GM19043 (cell line): ENCODE data around the gene BTBD18.

ENCODE experiments used
- ATAC-seq: cut with Tn5 transposase; IDR thresholded peaks from one replicate; pipeline ENCODE4 v1.9.1; 2021; ENCODE audit warnings: low read depth; ENCODE audit not compliant: unreplicated experiment

The BTBD18 gene, protein sequence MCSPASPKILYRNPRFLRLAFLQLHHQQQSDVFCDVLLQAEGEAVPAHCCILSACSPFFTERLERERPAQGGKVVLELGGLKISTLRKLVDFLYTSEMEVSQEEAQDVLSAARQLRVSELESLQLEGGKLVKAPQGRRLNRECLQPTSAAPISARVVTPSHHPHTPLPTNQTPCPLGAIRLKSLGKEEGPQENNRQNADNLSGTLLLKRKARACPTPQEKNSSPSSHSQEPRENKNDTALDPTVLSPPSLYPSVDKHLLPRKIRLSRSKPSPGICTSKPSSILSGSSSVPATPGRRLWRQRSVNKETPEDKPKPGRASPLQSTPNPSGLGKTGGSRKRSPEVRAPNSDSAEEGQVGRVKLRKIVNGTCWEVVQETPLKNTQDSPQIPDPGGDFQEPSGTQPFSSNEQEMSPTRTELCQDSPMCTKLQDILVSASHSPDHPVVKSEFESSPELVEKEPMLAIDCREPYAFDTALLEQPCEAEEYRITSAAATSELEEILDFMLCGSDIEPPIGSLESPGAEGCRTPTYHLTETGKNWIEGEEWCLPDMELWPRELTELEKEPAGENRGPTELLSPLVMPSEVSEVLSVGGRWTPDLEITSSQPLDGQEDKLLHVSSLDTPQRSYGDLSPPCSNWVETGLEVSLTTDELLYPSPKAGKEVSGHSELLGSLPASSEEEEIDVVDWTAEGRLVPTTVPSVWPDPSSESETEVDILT

DNA sequence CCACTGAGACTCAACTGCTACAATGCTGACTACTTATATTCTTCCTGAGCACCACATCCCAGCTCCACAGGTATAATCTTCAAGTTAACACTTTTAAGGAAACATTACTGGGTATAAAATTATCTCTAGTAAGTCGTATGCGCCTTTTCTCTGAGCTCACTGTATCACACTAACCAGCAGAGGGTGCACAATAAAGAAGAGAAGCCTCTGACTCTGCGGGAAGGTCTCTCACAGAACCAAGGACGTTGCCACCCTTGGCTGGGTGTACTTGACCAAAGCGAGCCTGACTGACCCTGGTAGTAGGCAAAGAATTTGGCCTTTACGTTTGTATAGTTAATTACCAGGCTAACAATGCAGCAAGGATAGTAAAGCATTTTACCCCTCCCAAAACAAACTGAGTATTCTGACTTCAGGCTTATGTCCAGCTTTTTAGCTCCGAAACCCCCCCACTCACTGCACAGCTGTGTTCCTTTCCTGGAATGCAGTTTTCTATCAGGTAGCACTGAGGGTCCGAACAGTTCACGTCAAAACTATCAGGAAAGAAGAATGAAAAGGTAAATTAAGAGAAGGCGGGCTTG lies at the start of gene BTBD18:
Gene BTBD18, minus strand, starts transcription at position 144 of the 578 bp plus-strand sequence. CDS start 631 bp downstream, outside the sequence.
- ATAC-seq: no peak

DNA sequence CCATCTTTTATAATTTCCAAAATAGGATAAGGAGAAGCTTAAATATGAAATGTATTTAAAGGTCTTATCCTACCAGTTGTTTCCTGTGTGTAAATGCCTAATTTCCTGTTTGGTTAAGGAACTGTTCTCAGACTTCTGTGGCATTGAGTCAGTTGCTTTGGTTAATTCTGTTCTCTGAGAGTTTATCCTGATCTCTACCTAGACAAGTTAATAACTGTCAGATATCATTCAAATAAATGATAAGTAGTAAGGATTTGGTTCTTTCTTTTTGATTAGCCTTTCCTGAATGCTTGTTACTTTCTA lies 49.5 kb upstream of the BTBD18 start:
- ATAC-seq: no peak

DNA sequence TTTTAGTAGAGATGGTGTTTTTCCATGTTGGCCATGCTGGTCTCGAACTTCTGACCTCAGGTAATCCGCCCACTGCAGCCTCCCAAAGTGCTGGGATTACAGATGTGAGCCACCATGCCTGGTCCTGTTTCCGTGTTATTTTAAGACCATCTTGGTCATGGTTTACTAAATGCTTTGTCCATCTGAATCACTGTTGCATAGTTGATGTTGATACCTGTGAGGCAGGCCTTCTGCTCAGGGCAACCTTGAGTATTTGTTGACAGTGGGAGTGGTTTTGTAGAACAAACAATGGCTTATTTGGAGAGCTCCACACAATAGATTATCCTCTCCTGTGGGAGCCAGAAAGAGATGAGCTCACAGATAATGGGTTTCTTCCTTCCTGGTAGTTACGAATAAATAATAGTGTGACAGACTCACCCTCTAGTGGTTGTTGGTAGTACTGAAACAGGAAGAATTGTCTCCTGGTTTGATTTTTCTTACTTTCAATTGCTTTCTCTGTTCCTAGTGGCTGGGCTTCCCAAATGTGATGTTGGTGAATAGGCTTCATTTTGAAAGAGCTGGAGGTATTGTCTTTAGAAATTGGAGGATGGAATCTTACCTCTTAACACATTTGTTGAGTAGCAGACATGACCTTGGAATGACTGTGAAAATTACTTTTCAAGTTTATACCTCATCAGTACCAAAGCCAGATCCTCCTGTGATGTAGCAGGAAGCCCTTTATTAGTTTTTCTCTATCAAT lies 49.0 kb upstream of the BTBD18 start:
- ATAC-seq: peak; percentile 93

DNA sequence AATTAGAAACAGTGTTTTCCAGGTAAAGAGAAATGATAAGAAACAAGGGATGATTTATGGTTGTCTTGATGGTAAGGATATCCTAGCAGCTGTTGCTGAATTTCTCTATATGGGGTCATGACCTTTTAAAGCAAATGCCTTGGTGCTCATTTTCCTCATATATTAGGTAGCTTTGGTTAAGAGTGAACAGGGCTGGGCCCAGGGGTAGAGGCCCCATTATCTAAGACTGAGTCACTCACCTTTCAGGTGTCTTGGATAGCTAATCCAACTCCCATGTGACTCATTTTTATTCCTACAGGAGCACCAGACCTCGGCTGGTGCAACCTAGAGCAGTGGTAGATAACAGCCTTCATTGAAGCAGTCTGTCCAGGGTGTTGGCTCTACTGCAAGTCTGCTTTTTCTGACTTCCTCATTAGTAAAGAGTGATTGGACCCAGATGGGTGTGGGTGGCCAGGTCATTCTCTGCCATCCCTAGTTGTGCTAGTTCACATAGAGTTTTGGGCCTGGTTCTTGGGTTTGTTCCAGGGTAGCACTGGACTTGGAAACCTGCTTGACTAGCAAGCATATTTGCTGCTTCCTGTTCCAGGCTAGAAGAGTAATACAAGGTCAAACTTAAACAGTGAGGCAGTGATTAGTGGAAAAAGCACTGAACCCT lies 47.4 kb upstream of the BTBD18 start:
- ATAC-seq: no peak

DNA sequence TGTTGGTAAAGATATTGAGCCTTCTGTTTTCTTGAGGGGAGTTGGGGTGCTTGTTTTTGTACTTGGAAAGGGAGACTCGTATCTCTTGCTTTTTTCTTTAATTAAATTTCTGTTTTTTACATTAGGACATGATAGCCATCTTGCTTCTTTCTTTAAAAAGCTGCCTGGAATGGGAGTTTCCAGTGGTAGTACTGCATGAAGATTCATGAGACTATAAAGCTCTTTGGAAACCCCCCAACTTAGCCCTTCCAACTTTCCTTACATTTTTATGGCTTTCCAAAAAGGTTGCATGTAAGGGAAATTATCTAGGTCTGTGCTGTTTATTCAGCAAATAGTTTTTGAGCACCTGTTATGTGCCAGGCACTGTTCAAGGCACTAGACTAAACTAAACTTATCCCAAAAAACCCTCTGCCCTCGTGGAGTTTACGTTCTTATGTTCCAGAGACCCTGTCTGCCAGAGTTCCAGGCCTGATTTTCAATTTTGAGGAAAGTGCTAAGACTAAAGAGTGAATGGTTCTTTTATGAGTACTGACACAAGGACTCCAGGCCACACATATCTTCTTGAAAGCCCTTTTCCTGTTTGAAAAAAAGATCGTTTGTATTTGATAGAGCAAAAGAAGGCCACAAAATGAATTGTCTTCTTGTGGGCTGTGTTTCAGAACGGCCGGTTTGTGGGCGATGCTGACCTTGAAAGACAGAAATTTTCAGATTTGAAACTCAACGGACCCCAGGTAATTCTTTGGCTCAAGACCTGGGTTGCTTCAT lies 41.9 kb upstream of the BTBD18 start:
- ATAC-seq: no peak

DNA sequence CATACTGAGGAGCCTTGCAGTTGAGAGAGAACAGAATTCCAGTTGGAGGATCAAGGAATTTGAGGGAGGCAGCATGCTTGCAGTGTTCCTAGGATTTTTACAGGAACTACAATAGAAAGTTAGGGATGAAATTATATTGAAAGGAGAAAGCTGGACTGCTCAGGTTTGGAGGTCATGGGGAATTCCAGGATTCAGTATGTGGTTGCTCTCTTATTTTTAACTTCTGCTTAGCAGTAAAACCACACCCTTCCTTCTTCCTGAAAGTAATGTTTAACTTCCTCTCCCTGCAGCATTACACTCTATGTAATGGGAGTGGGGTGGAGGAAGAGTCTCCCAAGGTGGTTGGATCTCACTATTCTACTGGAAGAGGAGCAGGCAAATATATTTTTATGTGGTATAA lies 41.3 kb upstream of the BTBD18 start:
- ATAC-seq: no peak

DNA sequence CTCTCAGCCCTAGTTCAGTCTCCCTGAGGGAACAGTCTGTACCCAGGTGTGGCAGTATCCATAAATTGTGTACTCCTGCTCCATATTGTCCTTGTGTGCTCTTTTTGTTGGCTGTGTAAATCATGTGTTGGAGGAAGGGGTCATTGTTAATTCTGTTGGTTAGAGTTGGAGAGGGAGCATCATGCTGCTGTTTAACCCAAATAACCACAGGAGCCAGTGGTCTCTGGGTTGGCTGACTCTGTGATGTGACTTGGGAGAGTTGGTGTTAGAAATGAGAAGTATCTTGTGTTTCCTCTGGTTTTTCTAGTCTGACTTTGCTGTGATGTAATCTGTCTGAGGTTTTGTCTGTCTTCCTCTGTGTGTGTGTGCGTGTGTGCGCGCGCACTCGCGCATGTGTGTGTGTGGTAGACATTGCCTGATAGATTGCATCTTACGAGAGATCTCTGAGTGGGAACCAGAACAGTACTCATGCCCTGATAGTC lies 40.5 kb upstream of the BTBD18 start:
- ATAC-seq: peak; percentile 74

DNA sequence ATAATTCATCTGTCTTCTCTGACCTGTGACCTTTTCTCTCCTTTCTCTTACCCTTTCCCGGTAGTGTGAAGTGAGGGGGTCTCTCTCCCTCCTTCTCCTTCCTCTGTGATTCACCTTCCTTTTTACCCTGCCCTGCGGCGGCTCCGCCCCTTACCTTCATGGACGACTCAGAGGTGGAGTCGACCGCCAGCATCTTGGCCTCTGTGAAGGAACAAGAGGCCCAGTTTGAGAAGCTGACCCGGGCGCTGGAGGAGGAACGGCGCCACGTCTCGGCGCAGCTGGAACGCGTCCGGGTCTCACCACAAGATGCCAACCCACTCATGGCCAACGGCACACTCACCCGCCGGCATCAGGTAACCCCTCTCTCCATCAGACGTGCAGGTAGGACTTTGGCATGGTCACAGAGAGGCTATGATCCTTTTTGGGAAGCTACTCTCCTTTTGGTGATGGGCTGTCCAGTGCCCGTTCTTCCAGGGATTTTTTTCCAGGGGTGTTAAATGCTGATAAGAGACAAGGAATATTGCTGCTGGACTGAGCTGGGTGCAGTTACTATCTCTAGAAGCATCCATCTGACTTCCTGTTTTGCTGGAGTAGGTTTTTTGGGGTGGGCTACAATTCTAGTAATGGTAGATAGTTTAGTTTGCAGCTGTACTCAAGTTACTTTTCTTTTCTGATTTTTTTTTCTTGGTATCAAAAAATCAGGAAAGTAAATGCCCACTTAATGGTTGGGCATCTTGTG lies 39.9 kb upstream of the BTBD18 start:
- ATAC-seq: peak; percentile 3

DNA sequence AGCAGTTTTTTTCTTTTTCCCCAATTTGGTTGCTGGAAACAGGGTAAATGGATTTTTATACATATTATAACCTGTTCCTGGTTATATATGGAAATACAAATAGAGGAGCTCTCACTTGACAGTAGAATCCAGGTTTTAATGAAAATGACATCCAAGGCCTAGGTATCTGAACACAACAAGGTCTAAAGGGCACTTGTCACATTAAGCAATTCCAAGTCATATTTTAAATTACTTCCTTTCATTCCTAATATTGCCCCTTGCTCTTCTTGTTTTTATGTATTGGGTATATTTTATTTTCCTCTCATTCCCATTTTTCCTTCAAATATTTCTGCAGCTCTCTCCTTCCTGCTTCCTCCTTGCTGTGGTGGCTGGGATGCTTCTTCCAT lies 37.1 kb upstream of the BTBD18 start:
- ATAC-seq: no peak

DNA sequence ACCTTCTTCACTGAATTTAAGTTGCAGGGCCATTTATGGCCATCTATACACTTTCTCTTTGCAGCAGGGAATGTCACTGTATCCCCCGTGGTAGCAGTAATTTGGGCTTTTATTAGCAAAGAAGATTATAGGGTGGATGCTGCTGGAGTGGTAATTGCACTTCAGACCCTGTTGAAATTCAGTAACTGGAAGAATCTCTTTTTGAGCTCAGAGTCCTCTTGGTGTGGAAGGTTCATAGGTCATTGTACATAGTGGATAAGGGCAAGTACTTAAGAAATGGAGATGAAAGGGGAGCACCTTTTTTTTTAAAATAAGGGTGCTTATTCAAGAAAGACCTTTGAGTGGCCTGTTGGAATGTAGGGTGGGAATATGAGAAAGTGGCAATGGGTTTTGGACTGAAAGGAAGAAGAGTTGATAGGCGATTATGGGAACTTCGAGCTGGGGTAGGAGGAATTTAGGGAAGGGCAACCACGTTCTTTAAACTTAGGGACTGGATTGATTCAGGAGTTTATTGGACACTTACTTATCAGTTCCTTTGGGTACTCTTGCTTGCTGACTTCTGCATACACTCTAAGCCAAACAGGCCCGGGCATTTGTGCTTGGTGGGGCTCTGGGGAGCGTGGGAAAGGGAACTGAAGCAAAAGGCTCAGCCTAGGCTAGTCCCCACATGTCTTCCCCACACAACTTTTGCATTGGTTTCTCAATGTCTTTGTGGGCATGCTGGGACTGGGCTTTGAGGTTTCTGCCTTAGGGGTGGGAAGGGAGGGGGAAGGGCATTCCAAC lies 36.5 kb upstream of the BTBD18 start:
- peak; percentile 40 for ATAC-seq

DNA sequence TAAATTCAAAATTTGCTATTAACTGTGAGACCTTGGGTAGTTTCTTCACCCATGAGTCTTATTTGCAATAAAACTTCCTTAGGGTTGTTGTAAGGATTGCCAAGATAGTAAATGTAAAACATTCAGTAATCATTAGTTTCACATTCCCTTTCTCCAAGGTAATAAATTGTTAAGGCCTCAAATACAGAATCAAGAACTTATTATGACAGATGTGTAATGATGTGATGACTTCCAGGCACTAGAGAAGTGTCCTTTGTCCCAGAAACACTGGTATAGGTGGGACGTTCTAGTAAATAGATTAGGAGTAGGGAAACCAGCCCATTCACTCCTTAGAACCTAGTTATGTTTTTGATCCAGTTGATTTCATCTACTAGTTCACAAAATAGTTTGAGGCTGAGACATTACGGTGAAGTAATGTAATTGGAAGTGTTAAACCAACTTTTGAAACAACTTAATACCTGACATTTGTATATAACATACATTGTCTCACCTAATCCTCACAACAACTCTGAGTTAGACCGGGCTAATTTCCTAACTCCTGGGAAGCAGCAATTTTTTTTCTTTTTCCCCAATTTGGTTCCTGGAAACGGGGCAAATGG lies 35.5 kb upstream of the BTBD18 start:
- no peak for ATAC-seq

DNA sequence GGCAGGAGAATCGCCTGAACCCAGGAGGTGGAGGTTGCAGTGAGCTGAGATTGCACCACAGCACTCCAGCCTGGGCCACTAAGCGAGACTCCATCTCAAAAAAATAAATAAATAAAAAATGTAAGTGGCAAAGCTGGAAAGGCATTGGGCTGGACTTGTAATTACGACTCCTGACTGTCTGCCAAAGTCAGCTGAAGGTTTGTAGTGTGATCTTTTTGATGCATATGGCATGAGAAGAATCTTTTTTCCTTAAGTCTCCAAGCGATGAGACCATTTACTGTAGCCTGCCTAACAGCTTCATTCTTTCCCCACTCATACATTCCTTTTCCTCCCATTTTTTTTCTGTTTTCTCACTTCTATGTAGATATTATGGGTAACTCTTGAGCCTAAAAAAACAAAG lies 34.8 kb upstream of the BTBD18 start:
- ATAC-seq: no peak

DNA sequence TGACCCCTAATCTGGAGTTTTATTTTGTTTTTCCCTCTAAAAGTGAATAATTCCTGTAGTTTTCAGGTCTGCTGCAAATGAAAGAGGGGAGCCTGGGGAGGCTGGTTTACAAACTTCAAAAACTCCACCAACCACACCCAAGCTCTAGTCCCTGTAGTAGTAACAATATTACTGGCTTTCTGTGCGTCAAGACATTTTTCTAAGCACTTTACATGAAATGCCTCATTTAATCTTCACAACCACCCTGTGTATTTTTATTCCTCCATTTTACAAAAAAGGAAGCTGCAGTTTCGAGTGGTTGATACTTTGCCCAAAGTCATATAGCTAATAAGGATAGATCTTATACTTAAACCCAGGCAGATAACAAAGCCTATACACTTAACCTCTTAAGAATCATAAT lies 33.5 kb upstream of the BTBD18 start:
- no peak for ATAC-seq

DNA sequence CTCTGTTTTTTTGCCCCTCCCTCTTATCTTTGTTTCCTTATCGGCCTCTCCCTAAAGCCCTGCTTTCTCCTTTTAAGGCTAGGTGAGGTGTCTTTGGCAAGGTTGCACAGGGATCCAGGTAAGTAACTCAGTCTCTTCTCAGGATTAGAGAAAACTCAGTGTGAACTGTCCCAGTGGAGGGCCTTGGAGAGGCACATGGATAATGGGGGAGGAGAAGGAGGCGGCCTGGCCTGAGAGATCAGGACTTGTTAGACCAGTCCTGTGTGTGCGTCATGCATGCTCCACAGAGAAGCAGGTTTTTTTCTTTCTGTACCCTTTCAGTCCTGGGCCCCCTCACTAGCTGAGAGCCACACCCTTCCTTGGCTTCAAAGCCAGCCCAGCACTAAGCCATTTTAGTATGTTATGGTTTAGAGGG lies 29.9 kb upstream of the BTBD18 start:
- no peak for ATAC-seq

DNA sequence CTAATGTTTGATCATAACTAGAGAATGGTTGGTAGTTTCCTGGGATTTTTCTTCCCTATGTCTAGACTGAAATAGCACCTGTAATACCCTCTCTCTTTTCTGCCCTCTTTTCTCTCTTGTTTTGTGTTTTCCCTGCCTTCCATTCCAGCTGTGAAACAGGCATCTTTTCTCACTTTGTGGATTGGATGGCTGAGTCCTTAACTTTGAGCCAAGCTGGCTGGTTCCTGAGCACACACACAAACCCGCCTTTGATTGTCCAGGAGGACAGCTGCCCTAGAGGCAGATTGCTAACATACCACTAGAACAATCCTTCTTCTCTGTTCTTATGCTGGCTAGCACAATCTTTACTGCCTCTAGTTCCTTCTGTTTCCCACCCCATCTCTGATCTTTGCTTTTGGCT lies 27.7 kb upstream of the BTBD18 start:
- ATAC-seq: no peak

DNA sequence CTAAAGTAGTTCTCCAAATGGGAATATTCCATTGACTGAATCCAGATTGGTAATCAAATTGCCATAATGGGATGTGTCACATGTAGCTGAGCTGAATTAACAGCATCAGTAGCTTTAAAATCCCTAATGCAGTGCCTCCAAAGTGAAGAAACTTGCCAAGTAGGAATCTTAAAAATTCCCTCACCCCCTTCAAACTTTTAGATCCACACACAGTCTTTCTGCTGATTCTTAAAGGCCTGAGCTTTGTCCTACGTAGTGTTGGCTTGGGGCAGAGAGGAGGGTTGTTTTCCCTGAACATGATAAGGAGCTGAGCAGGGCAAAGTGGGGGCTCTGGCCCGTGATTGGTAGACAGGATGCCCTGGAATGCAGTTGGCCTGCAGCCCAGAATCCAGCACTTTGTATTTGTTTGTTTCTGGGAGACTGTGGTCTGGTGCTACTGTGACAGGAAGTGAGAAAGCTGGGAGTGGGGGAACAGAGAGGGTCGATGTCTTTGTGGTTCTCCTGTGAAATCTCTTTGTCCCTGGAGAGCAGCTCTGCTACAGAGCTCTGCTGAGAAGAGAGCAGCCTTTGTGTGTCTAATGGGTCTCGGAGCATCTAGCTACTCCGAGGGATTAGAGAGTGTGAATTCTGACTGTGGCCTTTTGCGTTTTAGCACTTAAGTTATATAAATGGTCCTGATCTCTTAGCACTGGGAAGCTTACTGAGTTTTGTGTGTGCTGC lies 26.9 kb upstream of the BTBD18 start:
- no peak for ATAC-seq

DNA sequence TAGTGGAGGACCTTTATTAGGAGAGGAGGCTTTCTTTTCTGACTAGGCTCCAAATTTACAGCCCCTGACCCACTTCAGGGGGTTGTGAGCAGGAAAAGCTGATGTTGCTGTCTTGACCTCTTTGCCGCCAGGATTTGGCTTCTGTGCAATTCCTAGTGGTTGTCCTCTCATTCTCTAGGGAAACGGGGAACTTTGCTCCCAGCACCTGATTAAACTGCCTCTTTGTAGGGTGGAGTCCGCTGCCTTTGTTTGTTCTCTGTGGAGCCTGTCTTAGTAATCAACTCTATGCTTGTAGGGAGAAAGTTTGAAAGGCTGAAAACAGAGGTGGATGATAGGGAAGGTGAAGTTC lies 26.3 kb upstream of the BTBD18 start:
- no peak for ATAC-seq
